Measurements from ENCODE around the gene KLHL1. TPM values are rescaled to one million over a fixed set of nuclear protein-coding genes. Genes with fewer than 3 reads are reported as not detected.

Gene KLHL1
- total and polyA plus RNA-seq, 4 donors, result 0.14 TPM; not detected in 3

Small RNAs within 50 kb of the gene (small RNA-seq; reads per million reads assigned to genes)
- gene RNY3P10 (ENCODE audit: low replicate concordance), result not detected

Other genes with a start within 250 kb of the KLHL1 start
- not detected for gene ATXN8OS, start 626 bp downstream of the KLHL1 start, total RNA-seq
- not detected for gene ATXN8OS, start 626 bp downstream of the KLHL1 start, polyA plus RNA-seq